B cell (primary cell): Measurements from ENCODE around the gene PRL.

Experiments
- EZH2 ChIP-seq: IDR thresholded peaks from 2 replicates; pipeline ENCODE4 v1.6.1; 2012; ENCODE audit warnings: borderline replicate concordance, low read depth, mild to moderate bottlenecking, moderate library complexity, low read length; ENCODE audit not compliant: insufficient read depth, poor library complexity, severe bottlenecking
- TF ChIP-seq, protein P1 (sequence below): fragments of 200-600 bp; IDR thresholded peaks from one replicate; pipeline ENCODE4 v1.8.0; 2022; ENCODE audit warnings: antibody characterized with exemption, mild to moderate bottlenecking

DNA sequence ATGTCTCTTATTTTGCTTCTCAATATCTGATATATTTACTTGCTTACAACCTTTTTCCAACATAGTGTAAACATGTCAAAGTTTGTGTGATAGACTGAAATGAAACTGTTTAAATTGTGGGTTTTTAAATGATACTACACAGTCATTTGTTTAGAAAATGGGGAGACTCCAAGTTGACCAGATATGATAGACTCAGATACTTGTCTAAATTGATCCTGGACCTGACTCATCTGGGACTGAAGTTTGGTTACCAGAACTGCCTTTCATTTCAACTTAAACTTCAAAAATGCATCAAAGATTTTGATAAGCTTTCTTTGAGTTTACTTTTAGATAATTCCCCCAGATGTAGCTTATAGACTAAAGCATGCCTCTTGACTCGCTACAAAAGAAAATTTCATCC is 27.0 kb upstream of the PRL start:
- TF ChIP-seq, protein P1, sequence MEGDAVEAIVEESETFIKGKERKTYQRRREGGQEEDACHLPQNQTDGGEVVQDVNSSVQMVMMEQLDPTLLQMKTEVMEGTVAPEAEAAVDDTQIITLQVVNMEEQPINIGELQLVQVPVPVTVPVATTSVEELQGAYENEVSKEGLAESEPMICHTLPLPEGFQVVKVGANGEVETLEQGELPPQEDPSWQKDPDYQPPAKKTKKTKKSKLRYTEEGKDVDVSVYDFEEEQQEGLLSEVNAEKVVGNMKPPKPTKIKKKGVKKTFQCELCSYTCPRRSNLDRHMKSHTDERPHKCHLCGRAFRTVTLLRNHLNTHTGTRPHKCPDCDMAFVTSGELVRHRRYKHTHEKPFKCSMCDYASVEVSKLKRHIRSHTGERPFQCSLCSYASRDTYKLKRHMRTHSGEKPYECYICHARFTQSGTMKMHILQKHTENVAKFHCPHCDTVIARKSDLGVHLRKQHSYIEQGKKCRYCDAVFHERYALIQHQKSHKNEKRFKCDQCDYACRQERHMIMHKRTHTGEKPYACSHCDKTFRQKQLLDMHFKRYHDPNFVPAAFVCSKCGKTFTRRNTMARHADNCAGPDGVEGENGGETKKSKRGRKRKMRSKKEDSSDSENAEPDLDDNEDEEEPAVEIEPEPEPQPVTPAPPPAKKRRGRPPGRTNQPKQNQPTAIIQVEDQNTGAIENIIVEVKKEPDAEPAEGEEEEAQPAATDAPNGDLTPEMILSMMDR, result no peak
- no peak for TF ChIP-seq EZH2
